Loucy (cell line): Measurements from ENCODE around the gene MT1B.

Experiments
- EZH2phosphoT487 ChIP-seq: fragments of 200-600 bp; IDR thresholded peaks from 2 replicates; pipeline ENCODE4 v1.6.1; 2018; ENCODE audit warnings: antibody characterized with exemption, mild to moderate bottlenecking, moderate library complexity, borderline replicate concordance
- TF ChIP-seq, protein P1 (sequence below): fragments of 200-600 bp; sonication (generic); conservative IDR thresholded peaks from 2 replicates; pipeline ENCODE4 v1.5.1; 2014; ENCODE audit warnings: mild to moderate bottlenecking, antibody characterized with exemption, low read length

- TF ChIP-seq, protein P1, sequence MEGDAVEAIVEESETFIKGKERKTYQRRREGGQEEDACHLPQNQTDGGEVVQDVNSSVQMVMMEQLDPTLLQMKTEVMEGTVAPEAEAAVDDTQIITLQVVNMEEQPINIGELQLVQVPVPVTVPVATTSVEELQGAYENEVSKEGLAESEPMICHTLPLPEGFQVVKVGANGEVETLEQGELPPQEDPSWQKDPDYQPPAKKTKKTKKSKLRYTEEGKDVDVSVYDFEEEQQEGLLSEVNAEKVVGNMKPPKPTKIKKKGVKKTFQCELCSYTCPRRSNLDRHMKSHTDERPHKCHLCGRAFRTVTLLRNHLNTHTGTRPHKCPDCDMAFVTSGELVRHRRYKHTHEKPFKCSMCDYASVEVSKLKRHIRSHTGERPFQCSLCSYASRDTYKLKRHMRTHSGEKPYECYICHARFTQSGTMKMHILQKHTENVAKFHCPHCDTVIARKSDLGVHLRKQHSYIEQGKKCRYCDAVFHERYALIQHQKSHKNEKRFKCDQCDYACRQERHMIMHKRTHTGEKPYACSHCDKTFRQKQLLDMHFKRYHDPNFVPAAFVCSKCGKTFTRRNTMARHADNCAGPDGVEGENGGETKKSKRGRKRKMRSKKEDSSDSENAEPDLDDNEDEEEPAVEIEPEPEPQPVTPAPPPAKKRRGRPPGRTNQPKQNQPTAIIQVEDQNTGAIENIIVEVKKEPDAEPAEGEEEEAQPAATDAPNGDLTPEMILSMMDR: no peak
- TF ChIP-seq EZH2phosphoT487: no peak
Measured at GRCh38 chr16:56633535-56633934, 18.2 kb upstream of the MT1B start.
